ENCODE measurements around the gene FAM222A.

DNA sequence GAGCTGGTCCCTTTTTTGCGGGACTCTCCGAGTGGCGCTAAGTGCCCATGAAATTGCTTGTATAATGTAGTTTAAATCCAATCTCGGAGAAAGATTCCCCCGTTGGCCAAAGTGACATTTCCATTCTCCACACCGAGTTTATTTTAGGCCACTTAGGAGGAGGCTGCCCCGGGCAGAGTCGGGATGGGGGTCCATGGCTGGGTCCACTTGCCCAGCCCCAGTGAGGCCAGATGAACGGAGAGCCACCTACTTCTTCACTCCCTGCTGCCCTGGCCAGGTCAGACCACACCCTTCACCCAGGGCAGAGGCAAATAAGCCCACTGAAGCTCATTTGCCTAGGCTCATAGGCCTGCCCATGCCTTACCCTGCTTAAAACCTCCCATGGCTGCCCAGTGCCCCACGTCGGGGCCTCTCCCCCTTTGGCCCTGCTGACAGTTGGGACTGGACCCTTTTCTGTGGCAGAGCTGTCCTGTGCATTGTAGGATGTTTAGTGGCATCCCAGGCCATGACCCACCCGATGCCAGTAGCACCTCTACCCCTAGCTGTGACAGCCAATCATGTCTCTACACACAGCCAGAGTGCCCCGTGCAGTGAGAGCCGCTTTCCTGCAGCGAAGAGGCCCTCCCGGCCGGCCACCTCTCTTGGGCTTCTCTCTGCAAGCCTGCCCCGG lies 51.3 kb downstream of the FAM222A start:
- TF ChIP-seq RARB (CRISPR knock-in tag; IDR thresholded peaks at IDR 0.05) (no peak), ISL1 (CRISPR knock-in tag; IDR thresholded peaks at IDR 0.05) (no peak), PPARA (CRISPR knock-in tag; IDR thresholded peaks at IDR 0.05; ENCODE audit: borderline replicate concordance) (no peak), GLIS3 (CRISPR knock-in tag; IDR thresholded peaks at IDR 0.05) (no peak), ARNTL (CRISPR knock-in tag; IDR thresholded peaks at IDR 0.05; ENCODE audit: borderline replicate concordance, low read depth) (no peak), ZC3H10 (CRISPR knock-in tag; IDR thresholded peaks at IDR 0.05) (no peak)
- TF ChIP-seq, protein P1, sequence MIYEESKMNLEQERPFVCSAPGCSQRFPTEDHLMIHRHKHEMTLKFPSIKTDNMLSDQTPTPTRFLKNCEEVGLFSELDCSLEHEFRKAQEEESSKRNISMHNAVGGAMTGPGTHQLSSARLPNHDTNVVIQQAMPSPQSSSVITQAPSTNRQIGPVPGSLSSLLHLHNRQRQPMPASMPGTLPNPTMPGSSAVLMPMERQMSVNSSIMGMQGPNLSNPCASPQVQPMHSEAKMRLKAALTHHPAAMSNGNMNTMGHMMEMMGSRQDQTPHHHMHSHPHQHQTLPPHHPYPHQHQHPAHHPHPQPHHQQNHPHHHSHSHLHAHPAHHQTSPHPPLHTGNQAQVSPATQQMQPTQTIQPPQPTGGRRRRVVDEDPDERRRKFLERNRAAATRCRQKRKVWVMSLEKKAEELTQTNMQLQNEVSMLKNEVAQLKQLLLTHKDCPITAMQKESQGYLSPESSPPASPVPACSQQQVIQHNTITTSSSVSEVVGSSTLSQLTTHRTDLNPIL (CRISPR knock-in tag; IDR thresholded peaks at IDR 0.05; ENCODE audit: low read depth): no peak

Measured in SK-N-SH treated with all-trans-retinoic acid at 6 μM for 48 hours (cell line).